HEK293 (cell line): Measurements from ENCODE around the gene C1QB.

Experiments
- CTCF ChIA-PET: fragments of 350-600 bp; formaldehyde crosslinking; extraction: SDS; loops from one replicate; lab custom pipeline; 2021; ENCODE audit warnings: antibody characterized with exemption; lab: Yijun Ruan, JAX
- POLR2A ChIA-PET: fragments of 300-600 bp; formaldehyde crosslinking; extraction: SDS; loops from one replicate; lab custom pipeline; 2020; ENCODE audit warnings: antibody characterized with exemption, inconsistent platforms; lab: Yijun Ruan, JAX
- H3K27ac ChIP-seq: fragments of 200-500 bp; sonication (Bioruptor generic); 2 replicates; pipeline ENCODE4 v1.5.1; 2014; ENCODE audit warnings: low read depth, low read length, control low read depth, inconsistent platforms; ENCODE audit errors: extremely low read depth
- H3K36me3 ChIP-seq, 2 experiments: fragments of 200-500 bp in 1 of 2; sonication (Bioruptor generic) in 1 of 2; 1 replicate in 1 of 2; 2 replicates in 1 of 2; pipeline ENCODE4 v1.5.1; 2014 to 2017; ENCODE audit warnings: inconsistent platforms in 2 of 2, low read length in 2 of 2; ENCODE audit not compliant: control insufficient read depth in 2 of 2, insufficient read depth in 1 of 2
- H3K4me1 ChIP-seq: fragments of 200-500 bp; sonication (Bioruptor generic); 2 replicates; pipeline ENCODE4 v1.5.1; 2014; ENCODE audit warnings: mild to moderate bottlenecking, low read length, inconsistent platforms; ENCODE audit not compliant: control insufficient read depth, insufficient read depth
- H3K4me3 ChIP-seq: 2 replicates; pipeline ENCODE4 v1.5.1; 2011; ENCODE audit warnings: low read depth, mild to moderate bottlenecking, control low read depth, low read length, moderate library complexity
- H3K9me3 ChIP-seq: fragments of 200-500 bp; sonication (Bioruptor generic); 2 replicates; pipeline ENCODE4 v1.5.1; 2014; ENCODE audit warnings: low read depth, low read length, inconsistent platforms; ENCODE audit not compliant: control insufficient read depth, insufficient read depth
- KLF8 ChIP-seq: fragments of 450-650 bp; formaldehyde crosslinking; IDR thresholded peaks from 2 replicates; pipeline ENCODE4 v1.5.1; 2016; ENCODE audit warnings: missing biosample characterization, missing genetic modification characterization
- SP7 ChIP-seq: fragments of 450-650 bp; formaldehyde crosslinking; IDR thresholded peaks from 2 replicates; pipeline ENCODE4 v1.5.1; 2016; ENCODE audit warnings: missing biosample characterization, missing genetic modification characterization
- TRIM28 ChIP-seq: IDR thresholded peaks from 2 replicates; pipeline ENCODE4 v1.6.1; 2011; ENCODE audit warnings: low read length, control low read depth, borderline replicate concordance
- ZNF112 ChIP-seq: fragments of 450-650 bp; formaldehyde crosslinking; IDR thresholded peaks from 2 replicates; pipeline ENCODE4 v1.5.0; 2017; ENCODE audit warnings: missing biosample characterization, missing genetic modification characterization
- ZNF239 ChIP-seq: fragments of 450-650 bp; formaldehyde crosslinking; IDR thresholded peaks from 2 replicates; pipeline ENCODE4 v1.5.1; 2016; ENCODE audit warnings: missing biosample characterization, missing genetic modification characterization
- ZNF24 ChIP-seq: fragments of 450-650 bp; formaldehyde crosslinking; IDR thresholded peaks from 2 replicates; pipeline ENCODE4 v1.5.1; 2016; ENCODE audit warnings: missing biosample characterization, missing genetic modification characterization
- ZNF324 ChIP-seq: fragments of 450-650 bp; formaldehyde crosslinking; IDR thresholded peaks from 2 replicates; pipeline ENCODE4 v1.5.1; 2016; ENCODE audit warnings: missing biosample characterization, missing genetic modification characterization
- ZNF335 ChIP-seq: fragments of 450-650 bp; formaldehyde crosslinking; conservative IDR thresholded peaks from 2 replicates; pipeline ENCODE4 v1.5.1; 2016; ENCODE audit warnings: missing biosample characterization, missing genetic modification characterization
- ZNF341 ChIP-seq: fragments of 450-650 bp; formaldehyde crosslinking; IDR thresholded peaks from 2 replicates; pipeline ENCODE4; 2016; ENCODE audit warnings: low read depth, missing biosample characterization, missing genetic modification characterization
- ZNF433 ChIP-seq: fragments of 450-650 bp; formaldehyde crosslinking; IDR thresholded peaks from 2 replicates; pipeline ENCODE4 v1.5.1; 2016; ENCODE audit warnings: missing biosample characterization, missing genetic modification characterization, low read depth
- ZNF544 ChIP-seq: fragments of 450-650 bp; formaldehyde crosslinking; IDR thresholded peaks from 2 replicates; pipeline ENCODE4 v1.5.0; 2017; ENCODE audit warnings: missing biosample characterization, missing genetic modification characterization
- TF ChIP-seq, protein P1 (sequence below): fragments of 450-650 bp; formaldehyde crosslinking; IDR thresholded peaks from 2 replicates; pipeline ENCODE4 v1.5.1; 2017; ENCODE audit warnings: missing biosample characterization, missing genetic modification characterization
- TF ChIP-seq, protein P2 (sequence below): fragments of 450-650 bp; formaldehyde crosslinking; IDR thresholded peaks from 2 replicates; pipeline ENCODE4 v1.5.1; 2016; ENCODE audit warnings: missing biosample characterization, missing genetic modification characterization, borderline replicate concordance
- TF ChIP-seq, protein P3 (sequence below): fragments of 450-650 bp; IDR thresholded peaks from 2 replicates; pipeline ENCODE4 v1.5.1; 2018; ENCODE audit warnings: missing biosample characterization, missing genetic modification characterization
- TF ChIP-seq, protein P4 (sequence below): fragments of 450-650 bp; formaldehyde crosslinking; IDR thresholded peaks from 2 replicates; pipeline ENCODE4 v1.5.1; 2016; ENCODE audit warnings: missing biosample characterization, missing genetic modification characterization
- TF ChIP-seq, protein P5 (sequence below): fragments of 450-650 bp; formaldehyde crosslinking; IDR thresholded peaks from 2 replicates; pipeline ENCODE4 v1.5.1; 2016; ENCODE audit warnings: missing biosample characterization, missing genetic modification characterization

C1QB gene, protein sequence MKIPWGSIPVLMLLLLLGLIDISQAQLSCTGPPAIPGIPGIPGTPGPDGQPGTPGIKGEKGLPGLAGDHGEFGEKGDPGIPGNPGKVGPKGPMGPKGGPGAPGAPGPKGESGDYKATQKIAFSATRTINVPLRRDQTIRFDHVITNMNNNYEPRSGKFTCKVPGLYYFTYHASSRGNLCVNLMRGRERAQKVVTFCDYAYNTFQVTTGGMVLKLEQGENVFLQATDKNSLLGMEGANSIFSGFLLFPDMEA

DNA sequence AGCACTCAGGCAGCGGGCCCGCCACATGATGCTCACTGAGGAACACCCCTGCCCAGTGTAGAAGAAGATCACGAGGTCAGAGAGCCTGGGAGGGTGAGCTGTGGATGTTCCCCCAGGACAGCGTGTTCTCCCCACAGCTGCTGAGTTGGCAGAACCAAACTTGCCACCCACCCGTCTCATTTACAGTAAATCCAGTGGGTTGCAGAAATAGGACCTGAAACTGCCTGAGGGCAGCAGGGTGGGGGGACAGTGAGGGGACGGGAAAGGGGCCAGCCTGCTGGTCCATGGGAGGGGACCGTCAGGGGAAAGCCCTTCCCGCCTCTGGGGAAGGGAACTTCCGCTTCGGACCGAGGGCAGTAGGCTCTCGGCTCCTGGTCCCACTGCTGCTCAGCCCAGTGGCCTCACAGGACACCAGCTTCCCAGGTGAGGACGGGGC lies at the start of gene C1QB:
Gene C1QB (plus strand): TSS at position 356 of the 436 bp plus-strand sequence. CDS start 6,227 bp downstream, outside the sequence.
- Histone ChIP-seq H3K4me3 (no peak within 1 kb of the TSS), H3K27ac (no peak within 1 kb of the TSS), H3K4me1 (no peaks in the 10 kb centered on the region), H3K36me3 (no peaks in the 10 kb centered on the region), H3K9me3 (no peaks in the 10 kb centered on the region)
- TF ChIP-seq, protein P1, sequence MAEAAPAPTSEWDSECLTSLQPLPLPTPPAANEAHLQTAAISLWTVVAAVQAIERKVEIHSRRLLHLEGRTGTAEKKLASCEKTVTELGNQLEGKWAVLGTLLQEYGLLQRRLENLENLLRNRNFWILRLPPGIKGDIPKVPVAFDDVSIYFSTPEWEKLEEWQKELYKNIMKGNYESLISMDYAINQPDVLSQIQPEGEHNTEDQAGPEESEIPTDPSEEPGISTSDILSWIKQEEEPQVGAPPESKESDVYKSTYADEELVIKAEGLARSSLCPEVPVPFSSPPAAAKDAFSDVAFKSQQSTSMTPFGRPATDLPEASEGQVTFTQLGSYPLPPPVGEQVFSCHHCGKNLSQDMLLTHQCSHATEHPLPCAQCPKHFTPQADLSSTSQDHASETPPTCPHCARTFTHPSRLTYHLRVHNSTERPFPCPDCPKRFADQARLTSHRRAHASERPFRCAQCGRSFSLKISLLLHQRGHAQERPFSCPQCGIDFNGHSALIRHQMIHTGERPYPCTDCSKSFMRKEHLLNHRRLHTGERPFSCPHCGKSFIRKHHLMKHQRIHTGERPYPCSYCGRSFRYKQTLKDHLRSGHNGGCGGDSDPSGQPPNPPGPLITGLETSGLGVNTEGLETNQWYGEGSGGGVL (tag by site-specific recombination) = no peak
- TF ChIP-seq ZNF239 (tag by site-specific recombination) (no peak), KLF8 (tag by site-specific recombination) (no peak), ZNF341 (tag by site-specific recombination) (no peak), TRIM28 (no peak), ZNF433 (tag by site-specific recombination) (no peak), ZNF324 (no peak), SP7 (tag by site-specific recombination) (no peak), ZNF335 (no peak)
- TF ChIP-seq, protein P2, sequence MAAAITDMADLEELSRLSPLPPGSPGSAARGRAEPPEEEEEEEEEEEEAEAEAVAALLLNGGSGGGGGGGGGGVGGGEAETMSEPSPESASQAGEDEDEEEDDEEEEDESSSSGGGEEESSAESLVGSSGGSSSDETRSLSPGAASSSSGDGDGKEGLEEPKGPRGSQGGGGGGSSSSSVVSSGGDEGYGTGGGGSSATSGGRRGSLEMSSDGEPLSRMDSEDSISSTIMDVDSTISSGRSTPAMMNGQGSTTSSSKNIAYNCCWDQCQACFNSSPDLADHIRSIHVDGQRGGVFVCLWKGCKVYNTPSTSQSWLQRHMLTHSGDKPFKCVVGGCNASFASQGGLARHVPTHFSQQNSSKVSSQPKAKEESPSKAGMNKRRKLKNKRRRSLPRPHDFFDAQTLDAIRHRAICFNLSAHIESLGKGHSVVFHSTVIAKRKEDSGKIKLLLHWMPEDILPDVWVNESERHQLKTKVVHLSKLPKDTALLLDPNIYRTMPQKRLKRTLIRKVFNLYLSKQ = no peak
- CTCF ChIA-PET = no interaction called here
- POLR2A ChIA-PET = no interaction called here

DNA sequence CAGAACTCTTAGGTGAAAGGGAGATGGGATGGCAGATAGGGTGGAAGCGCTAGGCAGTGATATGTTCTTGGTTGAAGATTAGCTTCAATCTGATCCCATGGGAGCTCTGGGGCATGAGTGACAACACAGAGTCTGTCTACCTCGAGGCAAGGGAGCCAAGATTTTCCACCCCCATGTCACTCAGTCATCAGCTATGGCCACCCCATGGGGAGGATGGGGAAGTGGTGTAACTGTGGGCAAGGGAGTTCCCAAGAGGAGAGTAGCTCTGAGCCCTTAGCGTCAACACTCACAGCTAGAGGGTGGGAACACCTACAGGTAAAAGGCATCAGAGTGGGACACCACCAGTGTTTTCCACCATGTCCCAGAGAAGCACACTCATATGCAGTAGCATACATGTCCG lies 46.9 kb upstream of the C1QB start:
- Histone ChIP-seq H3K9me3 (no peaks in the 10 kb centered on the region), H3K36me3 (no peaks in the 10 kb centered on the region), H3K4me1 (no peaks in the 10 kb centered on the region), H3K27ac (no peak overlapping the region), H3K4me3 (no peak overlapping the region)
- no peak for TF ChIP-seq ZNF24 (tag by site-specific recombination)
- no peak for TF ChIP-seq ZNF112 (tag by site-specific recombination)
- POLR2A ChIA-PET = no interaction called here
- CTCF ChIA-PET = no interaction called here

DNA sequence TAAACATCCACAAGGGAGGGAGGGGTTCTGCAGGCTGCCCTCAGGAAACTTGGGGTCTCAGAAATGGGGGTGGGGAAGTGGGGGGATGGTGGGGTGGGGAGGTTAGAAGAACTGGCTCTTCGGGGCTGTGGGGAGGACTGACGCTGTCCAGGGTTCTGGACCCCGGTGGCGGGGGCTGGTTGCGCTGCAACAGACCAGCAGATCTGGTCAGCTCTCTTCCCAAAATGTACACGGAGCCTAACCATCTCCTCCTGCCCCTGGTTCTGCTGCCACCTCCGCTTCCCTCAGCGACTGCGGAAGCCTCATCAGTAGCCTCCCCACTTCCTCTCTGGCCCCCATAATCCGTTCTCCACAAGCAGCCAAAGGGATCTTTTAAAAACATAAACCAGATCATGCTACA lies 45.9 kb upstream of the C1QB start:
- ChIA-PET POLR2A (interaction anchor here (0.5 kb wide), 1 partner anchor 490 kb away, joined by 3 read pairs; no protein-coding TSS in a partner anchor), CTCF (interaction anchor here (0.6 to 1.2 kb wide), 3 partner anchors 11 to 613 kb away, joined by 3 to 5 read pairs (median 3); no protein-coding TSS in a partner anchor)
- Histone ChIP-seq H3K4me1 (no peaks in the 10 kb centered on the region), H3K36me3 (no peaks in the 10 kb centered on the region), H3K4me3 (no peak overlapping the region), H3K9me3 (no peaks in the 10 kb centered on the region), H3K27ac (no peak overlapping the region)
- TF ChIP-seq, protein P3, sequence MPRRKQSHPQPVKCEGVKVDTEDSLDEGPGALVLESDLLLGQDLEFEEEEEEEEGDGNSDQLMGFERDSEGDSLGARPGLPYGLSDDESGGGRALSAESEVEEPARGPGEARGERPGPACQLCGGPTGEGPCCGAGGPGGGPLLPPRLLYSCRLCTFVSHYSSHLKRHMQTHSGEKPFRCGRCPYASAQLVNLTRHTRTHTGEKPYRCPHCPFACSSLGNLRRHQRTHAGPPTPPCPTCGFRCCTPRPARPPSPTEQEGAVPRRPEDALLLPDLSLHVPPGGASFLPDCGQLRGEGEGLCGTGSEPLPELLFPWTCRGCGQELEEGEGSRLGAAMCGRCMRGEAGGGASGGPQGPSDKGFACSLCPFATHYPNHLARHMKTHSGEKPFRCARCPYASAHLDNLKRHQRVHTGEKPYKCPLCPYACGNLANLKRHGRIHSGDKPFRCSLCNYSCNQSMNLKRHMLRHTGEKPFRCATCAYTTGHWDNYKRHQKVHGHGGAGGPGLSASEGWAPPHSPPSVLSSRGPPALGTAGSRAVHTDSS = no peak
- TF ChIP-seq, protein P4, sequence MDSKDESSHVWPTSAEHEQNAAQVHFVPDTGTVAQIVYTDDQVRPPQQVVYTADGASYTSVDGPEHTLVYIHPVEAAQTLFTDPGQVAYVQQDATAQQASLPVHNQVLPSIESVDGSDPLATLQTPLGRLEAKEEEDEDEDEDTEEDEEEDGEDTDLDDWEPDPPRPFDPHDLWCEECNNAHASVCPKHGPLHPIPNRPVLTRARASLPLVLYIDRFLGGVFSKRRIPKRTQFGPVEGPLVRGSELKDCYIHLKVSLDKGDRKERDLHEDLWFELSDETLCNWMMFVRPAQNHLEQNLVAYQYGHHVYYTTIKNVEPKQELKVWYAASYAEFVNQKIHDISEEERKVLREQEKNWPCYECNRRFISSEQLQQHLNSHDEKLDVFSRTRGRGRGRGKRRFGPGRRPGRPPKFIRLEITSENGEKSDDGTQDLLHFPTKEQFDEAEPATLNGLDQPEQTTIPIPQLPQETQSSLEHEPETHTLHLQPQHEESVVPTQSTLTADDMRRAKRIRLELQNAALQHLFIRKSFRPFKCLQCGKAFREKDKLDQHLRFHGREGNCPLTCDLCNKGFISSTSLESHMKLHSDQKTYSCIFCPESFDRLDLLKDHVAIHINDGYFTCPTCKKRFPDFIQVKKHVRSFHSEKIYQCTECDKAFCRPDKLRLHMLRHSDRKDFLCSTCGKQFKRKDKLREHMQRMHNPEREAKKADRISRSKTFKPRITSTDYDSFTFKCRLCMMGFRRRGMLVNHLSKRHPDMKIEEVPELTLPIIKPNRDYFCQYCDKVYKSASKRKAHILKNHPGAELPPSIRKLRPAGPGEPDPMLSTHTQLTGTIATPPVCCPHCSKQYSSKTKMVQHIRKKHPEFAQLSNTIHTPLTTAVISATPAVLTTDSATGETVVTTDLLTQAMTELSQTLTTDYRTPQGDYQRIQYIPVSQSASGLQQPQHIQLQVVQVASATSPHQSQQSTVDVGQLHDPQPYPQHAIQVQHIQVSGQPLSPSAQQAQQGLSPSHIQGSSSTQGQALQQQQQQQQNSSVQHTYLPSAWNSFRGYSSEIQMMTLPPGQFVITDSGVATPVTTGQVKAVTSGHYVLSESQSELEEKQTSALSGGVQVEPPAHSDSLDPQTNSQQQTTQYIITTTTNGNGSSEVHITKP = no peak
- TF ChIP-seq ZNF544 (tag by site-specific recombination) = no peak
- TF ChIP-seq, protein P5, sequence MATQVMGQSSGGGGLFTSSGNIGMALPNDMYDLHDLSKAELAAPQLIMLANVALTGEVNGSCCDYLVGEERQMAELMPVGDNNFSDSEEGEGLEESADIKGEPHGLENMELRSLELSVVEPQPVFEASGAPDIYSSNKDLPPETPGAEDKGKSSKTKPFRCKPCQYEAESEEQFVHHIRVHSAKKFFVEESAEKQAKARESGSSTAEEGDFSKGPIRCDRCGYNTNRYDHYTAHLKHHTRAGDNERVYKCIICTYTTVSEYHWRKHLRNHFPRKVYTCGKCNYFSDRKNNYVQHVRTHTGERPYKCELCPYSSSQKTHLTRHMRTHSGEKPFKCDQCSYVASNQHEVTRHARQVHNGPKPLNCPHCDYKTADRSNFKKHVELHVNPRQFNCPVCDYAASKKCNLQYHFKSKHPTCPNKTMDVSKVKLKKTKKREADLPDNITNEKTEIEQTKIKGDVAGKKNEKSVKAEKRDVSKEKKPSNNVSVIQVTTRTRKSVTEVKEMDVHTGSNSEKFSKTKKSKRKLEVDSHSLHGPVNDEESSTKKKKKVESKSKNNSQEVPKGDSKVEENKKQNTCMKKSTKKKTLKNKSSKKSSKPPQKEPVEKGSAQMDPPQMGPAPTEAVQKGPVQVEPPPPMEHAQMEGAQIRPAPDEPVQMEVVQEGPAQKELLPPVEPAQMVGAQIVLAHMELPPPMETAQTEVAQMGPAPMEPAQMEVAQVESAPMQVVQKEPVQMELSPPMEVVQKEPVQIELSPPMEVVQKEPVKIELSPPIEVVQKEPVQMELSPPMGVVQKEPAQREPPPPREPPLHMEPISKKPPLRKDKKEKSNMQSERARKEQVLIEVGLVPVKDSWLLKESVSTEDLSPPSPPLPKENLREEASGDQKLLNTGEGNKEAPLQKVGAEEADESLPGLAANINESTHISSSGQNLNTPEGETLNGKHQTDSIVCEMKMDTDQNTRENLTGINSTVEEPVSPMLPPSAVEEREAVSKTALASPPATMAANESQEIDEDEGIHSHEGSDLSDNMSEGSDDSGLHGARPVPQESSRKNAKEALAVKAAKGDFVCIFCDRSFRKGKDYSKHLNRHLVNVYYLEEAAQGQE (tag by site-specific recombination) = peak; percentile 89
